Measurements from ENCODE around the gene MMP10.
"Not testable (repeated sequence)": the region's sequence is repeated elsewhere in the genome, so short reads cannot be mapped to it uniquely, and the experiment has no call there.

The MMP10 gene

DNA sequence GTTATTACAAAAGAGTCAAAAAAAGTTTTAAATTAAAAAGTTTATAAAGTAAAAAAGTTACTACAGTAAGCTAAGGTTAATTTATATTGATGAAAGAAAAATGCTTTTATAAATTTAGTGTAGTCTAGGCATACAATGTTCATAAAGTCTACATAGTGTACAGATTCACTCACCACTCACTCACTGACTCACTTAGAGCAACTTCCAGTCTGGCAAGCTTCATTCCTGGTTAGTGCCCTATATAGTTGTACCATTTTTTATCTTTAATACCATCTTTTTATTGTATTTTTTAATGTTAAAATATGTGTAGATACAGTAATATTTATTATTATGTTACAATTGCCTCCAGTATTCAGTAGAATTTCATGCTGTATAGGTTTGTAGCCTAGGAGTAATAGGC is 2.6 kb upstream of the MMP10 start:
- DNase-seq = no peak

DNA sequence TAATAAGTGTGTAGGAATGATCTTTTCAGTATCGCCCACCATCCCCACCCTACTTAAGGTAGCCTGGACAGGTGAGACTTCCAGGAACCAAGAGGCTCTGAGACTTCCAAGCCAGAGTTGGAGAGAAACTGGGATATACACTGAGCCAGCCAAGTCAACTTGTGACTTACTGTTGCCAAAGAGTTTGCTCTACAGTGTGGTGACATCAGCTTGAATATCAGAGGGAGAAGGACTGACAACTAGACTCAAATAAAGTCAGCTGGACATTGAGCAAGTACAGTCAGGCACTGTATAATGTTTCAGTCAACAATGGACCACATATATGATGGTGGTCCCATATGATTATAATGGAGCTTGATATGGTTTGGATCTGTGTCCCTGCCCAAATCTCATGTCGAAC is 1.2 kb upstream of the MMP10 start:
- no peak for DNase-seq

DNA sequence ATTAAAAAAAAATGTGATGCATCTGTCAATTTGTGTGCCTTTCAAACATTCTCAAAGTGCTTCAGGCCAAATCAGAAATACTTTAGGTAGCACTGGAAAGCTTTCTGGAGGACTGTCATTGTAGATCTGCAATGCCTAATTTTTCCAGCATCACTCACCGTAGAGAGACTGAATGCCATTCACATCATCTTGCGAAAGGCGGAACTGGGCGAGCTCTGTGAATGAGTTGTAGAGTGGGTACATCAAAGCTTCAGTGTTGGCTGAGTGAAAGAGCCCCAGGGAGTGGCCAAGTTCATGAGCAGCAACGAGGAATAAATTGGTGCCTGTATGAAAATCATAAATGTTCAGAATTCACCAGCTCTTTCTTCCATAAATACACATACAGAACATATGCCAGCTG is 4.0 kb downstream of the MMP10 start:
- no peak for DNase-seq

DNA sequence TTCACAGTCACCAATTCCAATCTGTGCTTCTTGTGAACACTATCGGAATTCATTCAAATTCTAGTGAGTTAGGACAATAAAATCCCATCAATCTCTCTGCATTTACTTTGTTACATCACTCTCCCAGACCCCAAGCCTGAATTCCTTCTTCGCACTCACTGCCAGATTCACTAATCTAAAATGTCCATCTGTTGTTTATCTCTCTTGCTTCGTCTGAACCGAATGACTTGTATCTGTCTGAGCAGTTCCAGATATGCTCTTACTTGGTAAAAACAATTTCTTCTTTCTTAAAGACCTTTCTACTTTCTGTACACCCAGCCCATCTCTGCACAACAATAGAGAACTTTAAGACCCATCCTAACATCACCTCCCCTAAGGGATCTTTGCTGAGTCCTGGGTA is 7.0 kb downstream of the MMP10 start:
- no peak for DNase-seq

DNA sequence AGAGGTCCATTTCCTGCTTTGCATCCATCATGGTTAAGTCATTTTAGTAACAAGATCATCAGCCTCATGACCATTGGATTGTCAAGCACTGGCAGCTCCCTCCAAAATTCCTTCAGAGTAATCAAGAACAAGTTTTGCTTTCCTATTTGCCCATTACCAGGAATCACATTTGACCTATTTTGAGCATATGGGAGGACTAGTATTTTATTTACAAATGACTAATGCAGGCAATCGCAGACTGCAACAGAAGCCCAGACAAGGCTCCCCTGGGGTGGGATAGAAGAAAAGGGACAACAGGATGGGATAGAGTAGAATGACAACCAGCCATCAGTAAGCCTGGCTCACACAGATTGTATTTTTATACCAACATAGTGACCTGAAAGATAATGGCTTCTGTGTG is 9.1 kb downstream of the MMP10 start:
- DNase-seq = no peak

DNA sequence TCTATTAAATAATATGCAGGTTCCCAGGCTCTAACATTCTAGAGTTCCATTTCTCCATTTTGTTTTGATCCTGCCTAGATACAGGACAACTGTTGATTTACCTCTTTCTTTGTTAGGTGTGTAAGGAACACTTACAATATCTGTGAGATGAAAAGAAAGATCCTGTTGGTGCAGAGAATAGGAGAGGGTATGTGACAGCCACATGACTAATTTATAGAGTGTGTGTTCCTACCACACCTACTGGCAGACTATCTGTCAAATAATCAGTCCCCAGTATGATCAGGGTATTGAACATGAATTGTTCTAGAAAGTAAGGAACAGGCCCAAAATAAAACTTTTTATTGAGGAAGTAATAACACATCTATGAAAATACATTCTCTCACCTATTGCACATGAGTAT is 10.2 kb downstream of the MMP10 start:
- no peak for DNase-seq

DNA sequence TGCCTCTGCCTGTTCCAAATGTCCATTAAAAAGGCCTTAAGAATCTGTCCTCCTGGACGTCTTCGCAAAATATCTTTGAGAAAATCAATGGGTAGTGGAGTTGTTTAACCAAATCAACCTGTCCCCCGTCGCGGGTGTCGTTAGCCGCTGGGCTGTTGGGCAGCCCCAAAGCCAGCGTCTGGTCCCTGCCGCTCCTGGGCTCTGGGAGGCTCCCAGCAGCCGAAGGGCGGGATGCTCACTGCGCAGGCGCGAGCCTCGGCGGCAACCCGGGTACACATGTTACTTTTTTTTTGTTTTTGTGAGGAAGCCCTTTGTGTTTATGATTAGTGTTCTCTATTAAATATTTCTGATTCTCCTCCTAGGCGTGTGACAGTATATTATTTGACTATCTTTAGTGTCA is 12.6 kb downstream of the MMP10 start:
- no peak for DNase-seq

DNA sequence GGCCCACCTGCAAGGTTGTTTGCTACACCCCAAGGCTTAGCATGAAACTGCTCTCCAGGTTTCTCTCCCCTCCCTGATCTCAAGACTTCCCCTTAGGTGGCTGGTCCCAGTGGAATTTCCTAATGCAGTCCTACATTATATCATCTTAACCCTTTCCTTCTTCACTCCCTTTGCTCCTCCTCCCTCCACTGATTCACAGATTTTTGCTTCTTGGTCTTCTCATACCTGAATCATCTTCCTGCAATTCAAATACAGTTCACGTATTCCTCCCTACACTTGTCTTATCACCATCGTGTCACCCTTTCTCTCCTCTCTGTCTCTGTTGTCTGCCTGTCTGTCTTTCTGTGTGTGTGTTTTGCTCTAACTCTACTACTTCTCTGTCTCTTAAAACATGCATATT is 17.0 kb downstream of the MMP10 start:
- no peak for DNase-seq

DNA sequence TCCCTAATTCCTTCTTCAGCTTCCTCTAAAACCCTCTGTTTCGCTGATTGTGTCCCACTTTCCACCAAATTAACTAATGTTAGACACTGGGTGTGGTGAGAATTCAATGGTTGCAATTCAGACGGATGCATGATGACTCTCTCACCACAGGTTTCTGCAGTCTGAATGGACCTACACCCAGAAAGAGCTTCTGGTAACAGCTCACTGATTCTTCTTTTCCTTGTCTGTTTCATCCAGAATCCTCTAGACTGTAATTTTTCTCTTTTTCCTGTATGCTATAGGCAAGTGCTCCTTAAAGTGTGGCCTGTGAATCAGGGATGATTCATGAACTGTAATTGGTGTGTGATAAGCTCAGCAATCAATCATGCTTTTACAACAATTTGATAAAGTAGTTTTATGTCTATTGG is 18.1 kb downstream of the MMP10 start:
- DNase-seq = no peak

DNA sequence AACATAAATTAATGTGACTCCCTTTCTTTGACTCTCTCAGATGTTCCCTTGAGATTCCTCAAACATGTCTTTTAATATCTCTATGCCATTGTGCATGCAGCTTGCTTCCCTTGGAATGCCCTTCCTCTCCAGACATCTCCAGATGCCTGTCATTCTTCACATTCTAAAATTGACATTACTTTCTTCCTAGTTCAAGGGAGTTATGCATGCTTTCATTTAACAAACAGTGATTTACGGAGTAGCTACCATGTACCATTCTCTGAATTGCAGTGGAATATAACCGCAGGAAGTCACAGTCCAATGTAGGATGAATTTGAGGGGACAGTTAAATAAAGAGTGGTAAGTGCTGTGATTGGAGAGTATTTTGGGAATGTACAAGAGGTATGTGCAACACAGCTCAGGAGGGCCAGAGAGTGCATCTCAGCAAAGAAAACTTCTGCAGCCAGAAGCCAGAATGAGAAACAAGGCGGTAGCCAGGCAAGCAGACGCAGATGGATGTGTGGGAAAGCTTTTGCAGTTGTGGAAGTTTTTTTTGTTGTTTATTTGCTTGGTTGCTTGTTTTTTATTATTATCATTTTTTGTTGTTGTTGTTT is 18.7 kb downstream of the MMP10 start:
- no peak for DNase-seq

DNA sequence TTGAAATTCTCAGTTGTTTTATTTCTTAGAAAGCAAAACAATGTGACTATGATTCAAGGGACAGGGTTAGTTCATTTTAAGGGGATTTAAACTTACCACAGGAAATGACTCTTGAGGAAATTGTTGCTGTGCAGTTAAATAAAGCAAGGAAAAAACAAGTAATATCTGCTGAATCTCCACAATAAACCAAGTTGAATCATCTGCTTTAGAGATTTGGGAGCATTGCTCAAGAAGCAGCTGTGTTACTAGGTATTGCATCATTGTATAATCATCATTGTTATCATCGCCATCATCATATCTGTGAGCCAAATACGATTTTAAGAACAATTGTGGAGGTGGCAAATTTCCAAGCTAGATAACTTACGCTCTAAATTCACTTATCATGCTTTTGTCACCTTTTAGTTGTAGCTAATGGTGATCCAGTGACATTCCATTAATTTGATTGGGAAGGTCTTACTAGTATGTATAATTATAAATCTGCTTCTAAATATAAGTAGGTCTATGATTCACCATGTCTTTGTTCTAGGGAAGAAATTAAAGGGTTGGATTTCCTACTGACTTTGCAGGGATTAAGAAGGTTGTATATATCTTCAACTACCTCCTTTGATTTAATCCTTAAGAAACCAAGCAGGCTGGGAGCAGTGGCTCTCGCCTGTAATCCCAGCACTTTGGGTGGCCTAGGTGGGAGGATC is 19.9 kb downstream of the MMP10 start:
- no peak for DNase-seq

DNA sequence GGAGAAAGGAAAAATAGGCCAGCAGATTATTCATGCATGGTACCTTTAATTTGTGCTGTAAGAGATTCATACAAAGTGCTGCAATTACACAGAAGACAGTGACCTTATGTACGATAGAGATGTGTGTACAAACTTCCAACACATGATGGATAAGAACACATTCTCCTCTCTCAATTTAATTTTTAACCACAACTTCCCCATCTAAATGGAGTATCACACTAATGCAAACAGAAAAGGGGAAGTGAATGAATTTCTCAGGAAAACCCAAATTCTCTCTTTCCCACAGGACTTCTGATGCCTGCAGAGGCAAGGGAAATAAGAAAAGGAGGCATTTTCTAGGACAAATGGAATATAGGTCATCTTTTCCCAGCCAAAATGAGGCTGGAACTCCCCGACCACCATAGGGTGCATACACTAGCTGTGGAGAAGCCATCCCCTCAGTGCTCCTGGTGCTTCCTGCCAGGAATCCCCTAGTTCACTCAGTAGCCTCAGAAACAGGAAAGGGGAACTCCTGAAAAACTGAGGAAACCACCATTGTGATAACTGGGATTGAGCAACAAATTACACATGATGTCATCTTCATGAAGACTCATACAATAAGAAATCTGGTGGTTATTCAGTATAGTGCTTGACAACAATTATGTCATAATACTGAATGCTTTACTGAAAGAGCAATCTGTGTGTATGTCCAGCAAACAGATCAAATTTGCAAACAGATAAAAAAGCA is 22.4 kb downstream of the MMP10 start:
- no peak for DNase-seq

DNA sequence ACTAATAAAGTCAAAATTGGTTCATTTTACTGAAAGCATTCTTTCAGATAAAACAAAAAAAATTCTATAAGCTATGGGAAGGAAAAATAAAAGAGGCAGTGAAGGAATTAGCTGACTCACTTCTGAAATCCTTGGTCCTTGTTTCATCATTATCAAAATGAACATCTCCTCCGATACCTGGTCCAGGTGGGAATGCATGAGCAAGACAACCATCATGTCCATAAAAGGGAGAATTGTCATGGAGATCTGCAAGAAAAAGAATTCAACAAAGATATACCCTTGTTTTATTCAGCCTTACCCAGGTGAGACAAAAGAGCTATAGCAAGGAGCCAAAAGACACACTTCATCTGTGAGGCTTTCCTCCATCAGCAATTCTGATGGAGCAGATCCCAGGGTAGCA is 27.2 kb downstream of the MMP10 start:
- DNase-seq = no peak

DNA sequence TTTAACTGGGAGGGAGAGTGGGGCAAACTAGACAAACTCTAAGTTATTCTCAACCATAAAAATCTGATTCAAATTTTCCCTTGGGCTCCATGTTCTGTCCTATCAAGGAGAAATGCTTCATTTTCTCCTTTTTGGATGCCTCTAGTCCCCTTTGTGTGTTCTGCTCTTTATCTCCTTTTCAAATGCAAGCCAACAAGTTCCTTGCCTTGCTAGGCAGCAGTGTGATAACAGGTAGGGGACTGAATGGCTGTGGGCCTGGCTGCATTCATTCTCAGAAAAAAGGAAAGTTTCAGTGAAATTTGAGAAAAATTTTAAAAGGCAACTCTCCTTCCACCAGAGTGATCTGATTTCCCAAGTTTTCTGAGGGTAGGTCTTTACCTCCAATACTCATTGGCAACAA is 28.8 kb downstream of the MMP10 start:
- no peak for DNase-seq

DNA sequence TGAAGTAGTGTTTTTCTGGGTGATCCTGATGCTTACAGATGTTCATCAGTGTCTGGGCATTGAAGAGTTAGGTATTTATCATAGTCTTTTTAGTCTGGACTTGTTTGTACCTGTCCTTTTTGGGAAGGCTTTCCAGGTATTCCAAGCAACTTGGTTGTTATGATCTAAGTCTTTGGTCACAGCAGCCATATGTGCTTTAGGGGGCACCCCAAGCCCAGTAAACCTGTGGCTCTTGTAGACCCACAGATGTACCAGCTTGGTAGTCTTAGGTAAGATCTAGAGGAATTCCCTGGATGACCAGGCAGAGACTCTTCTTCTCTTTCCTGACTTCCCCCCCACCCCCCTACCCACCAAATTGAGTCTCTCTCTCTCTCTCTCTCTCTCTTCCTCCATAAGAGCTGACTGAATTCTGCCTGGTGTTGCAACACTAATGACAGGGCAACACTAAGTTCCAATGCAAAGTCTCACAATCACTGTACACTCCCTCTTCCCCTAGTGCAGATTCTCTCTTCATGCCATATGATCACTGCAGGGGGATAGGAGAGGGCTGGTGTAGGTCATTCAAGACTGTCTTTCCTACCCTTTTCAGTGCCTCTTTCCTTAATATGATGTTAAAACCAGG is 31.2 kb downstream of the MMP10 start:
- no peak for DNase-seq

DNA sequence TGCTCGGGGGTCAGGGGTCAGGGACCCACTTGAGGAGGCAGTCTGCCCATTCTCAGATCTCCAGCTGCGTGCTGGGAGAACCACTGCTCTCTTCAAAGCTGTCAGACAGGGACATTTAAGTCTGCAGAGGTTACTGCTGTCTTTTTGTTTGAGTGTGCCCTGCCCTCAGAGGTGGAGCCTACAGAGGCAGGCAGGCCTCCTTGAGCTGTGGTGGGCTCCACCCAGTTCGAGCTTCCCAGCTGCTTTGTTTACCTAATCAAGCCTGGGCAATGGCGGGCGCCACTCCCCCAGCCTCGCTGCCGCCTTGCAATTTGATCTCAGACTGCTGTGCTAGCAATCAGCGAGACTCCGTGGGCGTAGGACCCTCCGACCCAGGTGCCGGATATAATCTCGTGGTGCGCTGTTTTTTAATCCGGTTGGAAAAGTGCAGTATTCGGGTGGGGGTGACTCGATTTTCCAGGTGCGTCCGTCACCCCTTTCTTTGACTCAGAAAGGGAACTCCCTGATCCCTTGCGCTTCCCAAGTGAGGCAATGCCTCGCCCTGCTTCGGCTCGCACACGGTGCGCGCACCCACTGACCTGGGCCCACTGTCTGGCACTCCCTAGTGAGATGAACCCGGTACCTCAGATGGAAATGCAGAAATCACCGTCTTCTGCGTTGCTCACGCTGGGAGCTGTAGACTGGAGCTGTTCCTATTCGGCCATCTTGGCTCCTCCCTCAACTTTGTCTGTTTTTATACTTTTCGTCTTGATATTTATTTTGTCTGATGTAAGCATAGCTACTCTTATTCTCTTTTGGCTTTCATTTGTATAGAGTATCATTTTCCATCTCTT is 33.5 kb downstream of the MMP10 start:
- DNase-seq = not testable (repeated sequence)

DNA sequence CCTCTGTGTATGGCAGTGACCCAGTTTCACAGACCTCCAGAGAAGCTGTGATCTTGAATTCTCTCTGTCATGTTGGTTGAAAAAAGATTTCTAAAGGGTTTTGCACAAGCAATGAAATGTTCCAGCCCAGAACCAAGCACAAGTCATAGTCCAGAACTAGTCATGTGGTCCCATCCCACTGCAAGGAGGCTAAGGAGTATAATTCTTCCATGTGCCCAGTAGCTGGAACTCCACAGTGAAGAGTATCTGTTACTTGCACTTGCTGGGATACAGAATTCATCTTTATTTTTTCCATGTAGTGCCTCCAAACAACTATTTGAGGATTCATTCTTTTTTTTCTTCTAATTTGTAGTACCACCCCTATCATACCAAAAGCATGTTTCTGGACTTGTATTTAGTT is 45.8 kb downstream of the MMP10 start:
- no peak for DNase-seq

DNA sequence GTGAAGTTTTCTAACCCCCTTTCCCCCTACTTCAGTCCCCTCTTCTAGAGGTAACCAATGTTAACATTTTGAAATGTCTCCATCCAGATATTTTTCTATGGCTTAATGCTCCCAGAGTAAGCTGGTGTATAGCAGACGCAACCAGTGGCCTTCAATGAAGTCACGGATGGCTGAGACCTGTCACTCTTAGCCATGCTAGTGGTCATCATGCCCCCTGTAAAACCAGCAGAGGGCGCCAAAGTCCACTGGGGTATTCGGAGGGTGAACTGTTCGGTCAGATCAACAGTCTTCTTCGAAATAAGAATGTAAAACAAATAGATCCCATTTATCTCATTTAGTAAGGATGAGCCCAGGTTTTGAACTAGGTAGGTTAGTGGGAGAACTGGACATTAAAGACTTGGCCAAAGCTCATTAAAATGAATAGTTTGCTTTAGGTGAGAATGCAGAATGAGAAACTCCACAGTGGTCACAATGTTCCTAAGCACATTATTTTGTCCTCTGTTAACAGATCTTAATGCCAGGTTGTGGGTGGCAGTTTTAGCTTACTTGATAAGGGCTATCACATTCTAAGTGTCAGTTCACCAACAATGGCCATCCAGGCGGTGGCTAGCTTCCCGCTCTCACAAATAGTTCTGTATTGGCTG is 47.1 kb downstream of the MMP10 start:
- DNase-seq = no peak

DNA sequence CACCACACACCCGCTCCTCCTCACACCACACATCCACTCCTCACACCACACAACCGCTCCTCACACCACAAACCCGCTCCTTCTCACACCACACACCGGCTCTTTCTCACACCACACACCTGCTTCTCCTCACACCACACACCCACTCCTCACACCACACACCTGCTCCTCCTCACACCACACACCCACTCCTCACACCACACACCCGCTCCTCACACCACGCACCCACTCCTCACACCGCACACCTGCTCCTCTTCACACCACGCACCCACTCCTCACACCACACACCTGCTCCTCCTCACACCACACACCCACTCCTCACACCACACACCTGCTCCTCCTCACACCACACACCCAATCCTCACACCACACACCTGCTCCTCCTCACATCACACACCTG is 49.5 kb downstream of the MMP10 start:
- not testable (repeated sequence) for DNase-seq

DNA sequence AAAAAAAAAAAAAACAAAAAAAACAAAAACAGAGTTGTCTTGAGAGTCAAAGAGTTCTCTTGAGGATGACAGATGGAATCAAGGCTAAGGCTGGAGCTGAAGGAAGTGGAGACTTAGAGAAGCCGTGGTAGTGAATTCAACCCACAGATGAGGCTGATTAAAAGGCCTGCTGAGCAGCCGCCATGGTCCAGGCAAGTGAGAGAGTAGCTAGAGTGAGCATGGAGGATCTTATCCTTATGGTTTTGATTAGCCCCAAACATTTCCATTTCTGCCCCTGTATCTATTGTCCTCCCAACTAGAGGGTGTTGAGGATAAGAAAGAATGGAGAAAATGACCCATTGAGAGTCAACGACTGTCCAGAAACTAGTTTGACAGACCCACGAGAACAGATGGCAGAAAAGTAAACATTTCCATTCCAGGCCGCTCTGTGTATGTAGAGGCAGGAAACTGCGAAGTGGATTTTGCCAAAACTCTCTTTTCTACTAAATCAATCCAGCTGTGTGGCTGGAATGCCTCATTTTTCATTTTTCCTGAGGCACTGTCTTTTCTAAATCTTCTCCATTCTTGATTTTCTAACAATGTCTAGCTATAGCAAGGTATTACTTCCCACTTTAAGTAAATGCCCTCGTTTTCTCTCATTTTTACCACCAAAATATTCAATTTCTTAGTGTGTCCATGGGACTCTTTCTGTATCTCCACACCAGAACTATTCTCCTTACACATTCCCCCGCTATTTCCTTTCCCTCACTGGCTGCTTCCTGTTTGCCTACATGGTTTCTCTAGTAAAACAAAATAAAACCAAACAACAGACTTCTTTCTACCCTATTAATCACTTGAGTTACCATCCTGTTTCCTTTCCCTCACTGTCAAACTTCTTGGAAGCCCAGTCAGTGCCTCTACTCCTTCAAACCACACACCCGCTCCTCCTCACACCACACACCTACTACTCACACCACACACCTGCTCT is 50.3 kb downstream of the MMP10 start:
- DNase-seq = no peak

DNA sequence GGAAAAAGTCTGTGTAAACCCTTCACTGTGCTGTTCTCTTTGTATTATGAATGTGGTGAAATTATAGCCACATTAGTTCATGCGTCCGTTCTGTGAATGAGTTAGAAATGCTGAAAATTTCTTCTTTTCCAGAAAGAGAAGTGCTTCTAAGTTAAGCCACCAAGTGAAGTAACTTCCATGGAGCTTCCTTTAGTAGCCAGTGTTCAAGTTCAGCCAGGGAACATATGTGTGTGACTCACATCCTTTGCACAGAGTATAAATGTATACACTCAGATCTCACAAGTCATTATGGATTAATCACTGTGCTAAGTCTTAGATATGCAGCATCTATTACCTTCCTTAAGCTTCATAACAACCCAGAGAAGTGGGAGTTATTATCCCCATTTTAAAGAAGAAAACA is 52.5 kb downstream of the MMP10 start:
- no peak for DNase-seq

Measured in activated CD4-positive, CD25-positive, alpha-beta regulatory T cell (primary cell).